NCI-H2196 (cell line): Measurements from ENCODE around the gene MRGPRD.

Experiments
- DNase-seq: peaks from one replicate; lab custom pipeline; 2025; ENCODE audit not compliant: unreplicated experiment; lab: John Stamatoyannopoulos, UW

The MRGPRD gene

DNA sequence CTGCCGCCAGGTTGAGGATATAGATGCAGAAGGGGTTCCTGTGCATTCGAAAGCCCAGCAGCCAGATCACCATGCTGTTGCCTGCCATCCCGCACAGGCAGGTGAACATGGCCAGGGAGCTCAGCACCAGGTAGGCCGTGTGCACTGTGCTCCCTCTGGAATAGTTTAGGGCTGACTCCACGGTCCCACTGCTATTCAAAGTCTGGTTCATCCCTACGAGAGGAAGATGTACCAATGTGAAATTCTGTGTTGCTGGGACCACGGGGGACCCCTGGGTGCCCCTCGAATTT is at the start of gene MRGPRD:
Gene MRGPRD (minus strand): TSS at position 211 of the 290 bp plus-strand sequence. CDS start 0 bp downstream, at position 211.
- DNase-seq = no peak

- no peak for DNase-seq
Measured at GRCh38 chr11:69030301-69030700, 49.5 kb upstream of the MRGPRD start.

GRCh38 chr11:69027704-69028372 is 47.1 kb upstream of the MRGPRD start:
- DNase-seq = no peak

DNA sequence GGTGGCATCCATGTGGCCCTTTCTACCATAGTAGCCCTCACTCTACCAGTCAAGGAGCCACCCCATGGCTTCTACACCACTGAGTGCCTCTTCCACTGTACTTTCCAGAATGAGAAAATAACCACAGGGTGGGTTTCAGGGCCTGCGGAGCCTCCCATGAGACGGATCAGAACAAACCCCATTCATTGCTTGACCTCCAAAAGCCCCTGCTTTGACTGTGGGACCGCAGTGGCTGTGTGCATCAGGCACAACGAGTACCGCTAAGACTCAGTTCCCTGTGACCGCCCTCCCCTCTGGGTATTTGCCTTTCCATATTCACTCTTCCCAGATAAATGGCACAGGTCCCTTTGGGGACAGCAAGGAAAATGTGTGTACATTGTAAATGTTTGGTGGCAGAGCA is 43.7 kb upstream of the MRGPRD start:
- DNase-seq = no peak

- no peak for DNase-seq
Measured at GRCh38 chr11:69022260-69022659, 41.5 kb upstream of the MRGPRD start.

GRCh38 chr11:69018924-69019323 is 38.1 kb upstream of the MRGPRD start:
- no peak for DNase-seq

DNA sequence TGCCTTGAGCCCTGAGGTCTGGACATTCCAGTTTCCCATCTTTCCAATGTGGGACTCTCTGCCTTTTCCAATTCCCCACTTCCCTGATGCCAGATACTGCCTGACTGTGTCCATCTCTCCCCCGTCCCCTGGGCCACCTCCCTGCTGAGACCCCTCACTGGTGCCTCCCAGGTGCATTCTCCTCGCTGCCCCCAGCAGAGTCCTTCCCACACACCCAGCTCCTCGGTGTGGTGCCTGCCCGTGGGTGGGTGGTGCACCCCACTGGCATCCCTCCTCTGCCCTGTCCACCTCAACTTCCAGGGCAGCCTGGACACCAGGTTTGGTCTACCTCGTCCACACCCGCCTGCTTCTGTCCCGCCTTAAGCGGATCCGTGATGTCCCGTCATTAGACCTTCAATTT is 37.2 kb upstream of the MRGPRD start:
- DNase-seq = no peak

DNA sequence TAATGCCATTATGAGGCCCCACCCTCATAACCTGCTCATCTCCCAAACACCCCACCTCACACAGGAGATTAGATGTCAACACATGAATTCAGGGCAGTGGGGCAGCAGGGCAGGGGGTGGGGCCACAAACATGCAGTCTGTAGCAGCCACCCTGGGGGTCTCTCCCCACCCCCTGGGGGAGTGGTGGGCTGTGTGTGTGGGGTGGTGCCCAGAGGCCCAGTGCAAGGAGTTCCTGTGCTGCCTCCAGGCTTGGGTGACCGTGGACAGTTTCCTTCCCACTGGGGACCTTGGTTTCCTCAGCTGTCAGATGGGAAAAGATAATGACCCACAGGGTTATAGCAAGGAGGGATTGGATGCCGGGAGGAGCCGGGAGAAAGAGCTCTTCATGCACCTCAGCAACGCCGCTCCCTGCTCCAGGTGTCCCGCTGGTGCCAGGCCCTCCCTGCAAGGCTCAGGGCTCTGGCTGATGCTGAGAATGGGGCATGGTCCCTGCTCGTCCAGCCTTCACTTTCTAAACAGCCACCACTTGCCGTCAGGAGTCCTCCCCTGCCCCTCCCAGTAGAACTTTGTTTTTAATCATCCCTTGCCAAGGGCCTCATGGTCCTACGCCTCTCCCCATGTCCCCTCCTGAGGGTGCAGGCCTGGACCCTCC is 34.2 kb upstream of the MRGPRD start:
- DNase-seq = no peak

GRCh38 chr11:69014084-69014851 is 33.5 kb upstream of the MRGPRD start:
- DNase-seq = no peak

- no peak for DNase-seq
Measured at GRCh38 chr11:69013009-69013951, 32.5 kb upstream of the MRGPRD start, which contains the start of gene MRGPRF. TSS of gene MRGPRF (minus strand) at chr11:69013246. CDS start at chr11:69009901, 3,345 bp downstream.

DNA sequence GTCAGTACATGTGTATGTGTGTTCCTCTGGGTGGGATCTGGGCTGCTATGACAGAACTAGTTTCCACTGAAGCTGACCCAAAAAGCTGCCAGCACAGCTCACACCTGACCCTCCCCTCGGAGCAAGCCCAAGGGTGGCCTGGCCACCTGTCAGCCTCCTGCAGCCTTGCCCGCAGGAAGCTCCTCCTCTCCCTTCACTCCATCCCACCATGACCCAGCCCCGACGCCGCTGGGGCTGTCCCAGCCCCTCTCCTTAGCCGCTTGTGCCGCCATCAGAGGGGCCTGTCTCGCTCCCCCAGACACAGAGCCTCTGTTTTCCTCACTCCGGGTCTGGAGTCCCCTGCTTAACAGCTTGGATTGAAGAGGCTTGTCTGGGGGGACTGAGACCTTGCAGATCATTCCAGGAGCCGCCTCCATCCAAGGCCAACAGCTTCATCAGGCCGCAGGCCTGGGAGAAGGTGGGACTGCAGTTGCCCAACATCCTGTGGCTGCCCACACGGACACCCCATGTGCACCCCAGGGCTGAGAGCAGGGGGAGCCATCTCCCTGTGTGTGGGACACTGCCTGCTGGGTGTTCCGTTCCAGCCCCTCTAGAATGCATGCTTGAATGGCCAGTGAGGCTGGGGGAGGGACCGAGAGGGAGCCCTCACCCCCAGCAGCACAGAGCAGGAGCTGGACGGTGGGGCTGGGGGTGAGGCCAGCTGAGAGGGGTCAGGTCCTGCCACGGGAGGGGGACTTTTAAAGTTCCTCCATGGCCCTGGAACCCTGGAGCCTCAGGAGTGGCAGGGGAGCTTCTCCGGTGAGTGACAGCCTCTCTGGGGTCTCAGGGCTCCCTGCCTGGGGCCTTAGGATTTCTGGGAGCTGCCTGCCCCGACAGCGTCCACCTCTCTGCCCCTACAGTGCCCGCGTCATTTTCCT is 31.6 kb upstream of the MRGPRD start:
- DNase-seq = no peak

GRCh38 chr11:69011624-69012091 is 30.9 kb upstream of the MRGPRD start:
- DNase-seq = no peak

DNA sequence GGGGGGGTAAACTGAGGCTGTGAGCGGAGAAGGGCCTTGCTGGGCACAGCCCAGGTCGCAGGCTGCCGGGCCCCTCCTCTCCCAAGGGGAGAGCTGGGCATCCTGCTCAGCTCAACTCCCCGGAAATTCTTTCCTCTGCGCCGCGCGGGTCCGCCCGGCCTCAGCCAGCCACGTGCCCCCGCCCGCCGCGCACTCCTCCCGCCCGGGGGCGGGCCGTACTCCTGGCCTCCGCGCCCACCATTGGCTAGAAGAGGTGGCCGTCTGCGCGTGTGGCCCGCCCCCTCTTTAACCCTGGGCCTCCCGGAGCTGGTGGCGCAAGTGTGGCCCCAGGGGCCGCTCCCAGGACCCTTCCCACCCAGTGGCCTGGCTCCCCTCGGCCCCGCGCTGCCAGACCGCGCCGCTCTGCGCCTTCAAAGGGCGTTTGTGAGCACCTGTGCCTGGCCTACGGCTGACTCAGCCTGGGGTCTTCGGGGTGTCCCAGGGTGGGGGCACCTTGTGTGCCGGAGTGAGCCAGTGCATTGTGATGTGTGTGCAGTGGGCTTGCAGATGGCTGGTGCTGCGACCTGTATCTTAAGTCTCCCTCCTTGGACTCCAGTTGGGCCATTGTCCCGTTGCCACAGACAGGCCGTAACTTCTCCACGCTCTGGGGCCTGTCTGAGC is 30.3 kb upstream of the MRGPRD start:
- DNase-seq = peak; percentile 59

DNA sequence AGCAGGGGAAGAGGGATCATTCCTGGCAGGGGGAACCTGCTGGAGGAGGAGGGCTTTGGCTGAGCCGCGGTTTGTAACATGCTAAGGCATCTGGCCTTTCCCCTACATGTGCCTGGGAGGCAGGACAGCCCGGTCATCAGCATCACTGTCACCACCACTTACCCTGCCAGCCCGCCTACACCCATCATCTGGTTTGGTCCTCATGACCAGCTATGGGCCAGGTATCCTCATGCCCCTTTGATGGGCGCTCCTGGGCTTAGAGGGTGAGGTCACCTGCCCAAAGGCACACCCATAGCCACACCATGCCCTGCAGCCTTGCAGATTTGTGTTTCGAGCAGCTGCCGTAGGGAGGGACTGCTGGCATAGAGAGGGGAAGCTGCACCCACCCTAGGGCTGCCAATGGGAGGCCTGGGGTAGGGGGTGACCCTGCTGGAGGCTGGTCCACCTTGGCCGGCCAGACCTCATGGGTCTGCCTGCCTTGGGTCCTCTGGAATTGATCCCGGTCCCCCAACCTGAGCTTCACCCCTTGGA is 29.6 kb upstream of the MRGPRD start:
- no peak for DNase-seq

DNA sequence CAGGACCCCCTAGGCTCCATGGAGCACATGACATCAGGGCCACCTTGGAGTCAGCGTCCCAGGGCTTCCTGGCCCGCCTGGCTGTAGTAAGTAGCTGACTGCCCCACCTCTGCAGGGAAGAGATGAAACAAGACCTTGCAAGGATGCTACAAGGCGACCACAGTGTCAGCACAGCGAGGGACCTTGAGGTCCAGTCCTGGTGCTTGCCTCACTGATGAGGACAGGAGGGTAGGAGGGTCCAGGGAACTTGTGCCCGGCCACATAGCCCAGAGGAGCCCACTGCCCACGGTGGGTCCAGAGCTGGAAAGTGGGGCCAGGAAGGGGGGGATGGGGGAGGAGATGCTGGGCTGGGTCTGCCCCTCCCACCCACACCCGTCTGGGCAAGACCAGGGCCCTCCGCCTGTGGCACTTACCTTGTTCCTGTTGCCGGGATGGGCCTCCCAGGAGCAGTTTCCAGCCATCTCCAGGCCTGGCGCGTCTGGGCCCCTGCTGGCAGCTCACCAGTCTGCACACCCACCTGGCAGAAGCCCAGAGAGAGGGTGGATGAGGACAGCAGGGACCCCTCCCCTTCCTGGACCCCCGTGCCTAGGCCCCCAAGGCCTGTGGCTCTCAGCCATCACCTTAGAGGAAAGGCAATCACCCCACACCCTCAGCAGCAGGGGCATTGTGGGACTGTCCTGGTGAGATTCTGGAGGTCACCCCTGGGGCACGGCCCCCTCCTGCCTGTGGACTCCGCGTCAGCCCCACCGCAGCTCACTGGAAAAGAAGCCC is 28.8 kb upstream of the MRGPRD start:
- no peak for DNase-seq

- DNase-seq = no peak
Measured at GRCh38 chr11:69008737-69009440, 28.1 kb upstream of the MRGPRD start.

GRCh38 chr11:69007975-69008381 is 27.2 kb upstream of the MRGPRD start:
- DNase-seq = no peak

DNA sequence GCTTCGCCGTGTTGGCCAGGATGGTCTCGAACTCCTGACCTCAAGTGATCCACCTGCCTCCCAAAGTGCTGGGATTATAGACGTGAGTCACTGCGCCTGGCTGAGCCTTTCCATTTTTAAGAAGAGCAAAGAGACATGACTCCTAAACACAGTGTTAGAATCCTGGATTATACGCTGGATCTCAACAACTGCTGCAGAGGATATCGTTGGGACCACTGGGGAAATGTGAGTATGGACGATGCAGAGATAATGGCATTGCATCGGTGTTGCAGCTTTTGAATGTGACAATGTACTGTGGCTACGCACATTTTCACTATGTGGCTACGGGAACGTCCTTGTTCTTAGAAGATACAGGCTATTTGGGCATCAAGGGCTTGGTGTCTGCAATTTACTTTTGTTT is 26.0 kb upstream of the MRGPRD start:
- DNase-seq = no peak
